GM19372 (cell line): ENCODE data around the gene SLC25A6.
"Not testable (repeated sequence)": the region's sequence is repeated elsewhere in the genome, so short reads cannot be mapped to it uniquely, and the experiment has no call there.

Experiments
- ATAC-seq: cut with Tn5 transposase; IDR thresholded peaks from one replicate; pipeline ENCODE4 v1.9.1; 2021; ENCODE audit warnings: mild to moderate bottlenecking, low read depth, moderate library complexity; ENCODE audit not compliant: unreplicated experiment

SLC25A6 gene

GRCh38 chrX:1416327-1416784 lies 24.4 kb upstream of the SLC25A6 start:
- ATAC-seq, result no peak

DNA sequence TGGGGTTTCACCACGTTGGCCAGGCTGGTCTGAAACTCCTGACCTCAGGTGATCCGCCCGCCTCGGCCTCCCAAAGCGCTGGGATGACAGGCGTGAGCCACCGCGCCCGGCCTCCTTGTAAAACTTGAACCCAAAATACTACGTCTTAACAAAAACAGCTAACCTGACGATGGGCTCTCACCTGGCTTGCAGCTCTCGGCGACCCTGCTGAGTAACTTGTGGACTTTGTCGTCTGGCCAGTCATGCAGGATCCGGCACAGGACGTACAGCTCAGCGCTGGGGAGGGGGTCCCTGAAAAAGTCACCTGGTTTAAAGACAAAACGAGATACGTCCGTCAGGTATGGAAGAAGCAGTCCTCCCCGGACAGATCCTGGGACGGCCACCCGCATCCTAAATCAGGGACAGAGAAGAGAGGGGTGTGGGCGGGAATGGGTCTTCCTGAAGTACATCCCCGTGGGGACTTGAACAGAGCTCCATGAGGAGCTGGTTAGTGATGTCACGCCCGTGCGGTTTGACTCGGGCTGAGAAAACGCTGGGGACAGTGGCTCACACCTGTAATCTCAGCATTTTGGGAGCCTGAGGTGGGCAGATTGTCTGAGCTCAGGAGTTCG lies 20.7 kb upstream of the SLC25A6 start:
- ATAC-seq, result no peak

GRCh38 chrX:1411326-1411725 lies 19.4 kb upstream of the SLC25A6 start:
- no peak for ATAC-seq

DNA sequence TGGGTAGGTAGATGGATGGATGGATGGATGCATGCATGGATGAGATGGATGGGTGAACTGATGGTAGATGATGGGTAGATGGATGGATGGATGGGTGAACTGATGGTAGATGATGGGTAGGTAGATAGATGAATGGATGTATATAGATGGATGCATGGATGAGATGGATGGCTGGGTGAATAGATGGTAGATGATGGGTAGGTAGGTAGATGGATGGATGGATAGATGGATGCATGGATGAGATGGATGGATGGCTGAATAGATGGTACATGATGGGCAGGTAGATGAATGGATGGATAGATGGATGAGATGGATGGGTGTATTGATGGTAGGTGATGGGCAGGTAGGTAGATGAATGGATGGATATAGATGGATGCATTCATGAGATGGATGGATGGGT lies 15.1 kb upstream of the SLC25A6 start:
- no peak for ATAC-seq

DNA sequence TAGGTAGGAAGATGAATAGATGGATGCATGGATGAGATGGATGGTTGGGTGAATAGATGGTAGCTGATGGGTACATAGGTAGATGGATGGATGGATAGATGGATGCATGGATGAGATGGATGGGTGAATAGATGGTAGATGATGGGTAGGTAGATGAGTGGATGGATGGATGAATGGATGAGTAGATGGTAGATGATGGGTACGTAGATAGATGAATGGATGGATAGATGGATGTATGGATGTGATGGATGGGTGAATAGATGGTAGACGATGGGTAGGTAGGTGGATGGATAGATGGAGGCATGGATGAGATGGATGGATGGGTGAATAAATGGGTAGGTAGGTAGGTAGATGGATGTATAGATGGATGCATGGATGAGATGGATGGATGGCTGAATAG lies 13.9 kb upstream of the SLC25A6 start:
- not testable (repeated sequence) for ATAC-seq

- ATAC-seq, result not testable (repeated sequence)
These were observed 12.0 kb upstream of the SLC25A6 start for GRCh38 chrX:1403867-1404266.

DNA sequence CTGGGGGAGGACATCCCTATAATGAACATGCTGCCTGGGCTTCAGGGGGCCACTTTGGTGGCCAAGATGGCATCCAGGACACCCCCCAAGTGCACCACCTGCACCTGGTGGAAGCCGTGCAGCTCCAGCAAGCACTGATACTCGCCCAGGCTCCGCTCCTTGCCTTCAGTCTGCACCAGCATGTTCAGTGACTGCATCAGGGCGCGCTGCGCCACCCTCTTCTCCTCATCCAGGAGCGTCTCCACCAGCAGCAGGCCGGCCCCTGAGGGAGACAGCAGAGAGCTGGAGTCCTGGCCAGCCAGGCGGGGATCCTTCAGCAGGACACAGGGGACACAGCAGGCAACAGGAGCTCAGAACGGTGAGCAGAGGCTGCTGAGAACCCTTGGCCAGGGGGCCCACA lies 11.3 kb upstream of the SLC25A6 start:
- no peak for ATAC-seq

DNA sequence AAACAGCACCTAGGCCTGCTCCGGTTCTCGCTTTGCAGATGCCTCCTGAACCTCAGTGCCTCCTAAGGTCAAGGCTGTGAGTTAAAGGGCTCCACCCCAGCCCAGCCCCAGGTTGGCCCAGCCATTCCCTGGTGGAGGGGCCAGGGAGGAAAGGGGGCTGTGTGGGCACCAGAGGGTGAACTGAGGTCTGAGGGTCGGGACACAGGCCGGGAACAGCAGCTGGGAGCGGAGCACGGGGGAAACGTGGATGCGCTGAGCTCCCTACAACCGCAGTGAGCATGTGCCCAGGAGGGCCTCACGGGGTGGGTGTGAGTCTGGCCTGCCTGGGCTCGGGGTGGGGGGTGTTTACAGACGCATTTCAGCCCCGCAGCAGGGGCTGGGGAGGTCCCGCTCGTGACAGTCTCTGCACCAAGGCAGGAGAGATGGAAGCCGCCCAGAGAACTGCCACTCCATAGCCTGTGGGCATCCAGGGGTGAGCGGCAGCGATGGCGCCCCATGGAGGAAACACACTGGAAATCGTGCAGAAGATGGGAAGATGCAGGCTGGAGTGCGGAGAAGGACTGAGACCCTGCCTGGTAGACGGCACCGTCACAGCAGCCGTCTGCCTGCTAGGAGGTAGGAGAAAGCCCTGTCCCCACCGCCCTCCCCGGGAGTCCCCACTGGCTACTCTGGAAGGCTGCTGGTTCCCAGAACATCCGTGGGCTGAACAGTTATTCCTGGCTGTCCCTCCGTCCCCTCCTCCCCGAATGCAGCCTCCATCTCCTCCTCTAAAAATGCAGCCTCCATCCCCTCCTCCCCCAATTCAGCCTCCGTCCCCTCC lies 9.9 kb upstream of the SLC25A6 start:
- no peak for ATAC-seq

DNA sequence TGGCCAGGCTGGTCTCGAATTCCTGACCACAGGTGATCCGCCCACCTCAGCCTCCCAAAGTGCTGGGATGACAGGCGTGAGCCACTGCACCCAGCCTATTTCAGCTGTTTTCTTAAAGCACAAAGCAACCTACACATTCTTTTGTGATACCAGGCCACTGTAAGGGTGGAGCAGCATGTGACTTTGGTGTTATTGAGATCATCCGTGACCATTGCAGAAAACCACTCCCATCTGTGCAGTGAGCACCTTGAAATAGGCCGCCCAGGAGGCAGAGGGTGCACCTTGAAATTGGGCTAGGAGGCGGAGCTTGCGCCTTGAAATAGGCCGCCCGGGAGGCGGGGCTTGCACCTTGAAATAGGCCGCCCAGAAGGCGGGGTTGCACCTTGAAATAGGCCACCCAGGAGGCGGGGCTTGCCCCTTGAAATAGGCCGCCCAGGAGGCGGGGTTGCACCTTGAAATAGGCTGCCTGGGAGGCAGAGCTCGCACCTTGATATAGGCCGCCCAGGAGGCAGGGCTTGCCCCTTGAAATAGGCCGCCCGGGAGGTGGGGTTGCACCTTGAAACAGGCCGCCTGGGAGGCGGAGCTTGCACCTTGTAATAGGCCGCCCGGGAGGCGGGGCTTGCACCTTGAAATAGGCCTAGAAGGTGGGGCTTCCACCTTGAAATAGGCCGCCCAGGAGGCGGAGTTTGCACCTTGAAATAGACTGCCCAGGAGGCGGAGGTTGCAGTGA lies 9.0 kb upstream of the SLC25A6 start:
- no peak for ATAC-seq

DNA sequence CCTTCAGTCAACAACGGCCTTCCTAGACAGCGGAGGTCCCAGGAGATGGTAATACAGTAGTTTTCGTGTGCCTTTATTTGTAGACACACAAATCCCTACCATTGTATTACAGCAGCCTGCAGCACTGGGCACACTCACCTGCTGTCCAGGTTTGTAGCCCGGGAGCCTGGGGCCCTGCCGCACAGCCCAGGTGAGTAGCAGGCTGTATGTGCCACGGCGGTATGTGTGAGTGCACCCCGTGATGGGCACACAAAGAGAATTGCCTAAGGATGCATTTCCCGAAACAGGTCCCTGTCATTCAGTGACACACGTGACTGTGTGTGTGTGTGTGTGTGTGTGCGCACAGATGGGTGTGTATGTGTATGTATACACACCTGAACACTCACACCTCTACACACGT lies 8.1 kb upstream of the SLC25A6 start:
- no peak for ATAC-seq

- no peak for ATAC-seq
These were observed 6.8 kb upstream of the SLC25A6 start for GRCh38 chrX:1398431-1399340.

GRCh38 chrX:1397441-1398270 lies 5.7 kb upstream of the SLC25A6 start:
- ATAC-seq, result no peak

GRCh38 chrX:1397001-1397400 lies 5.1 kb upstream of the SLC25A6 start:
- no peak for ATAC-seq

- ATAC-seq, result no peak
These were observed 3.8 kb upstream of the SLC25A6 start for GRCh38 chrX:1395646-1396216.

- ATAC-seq, result no peak
These were observed 3.0 kb upstream of the SLC25A6 start for GRCh38 chrX:1394731-1395501.

DNA sequence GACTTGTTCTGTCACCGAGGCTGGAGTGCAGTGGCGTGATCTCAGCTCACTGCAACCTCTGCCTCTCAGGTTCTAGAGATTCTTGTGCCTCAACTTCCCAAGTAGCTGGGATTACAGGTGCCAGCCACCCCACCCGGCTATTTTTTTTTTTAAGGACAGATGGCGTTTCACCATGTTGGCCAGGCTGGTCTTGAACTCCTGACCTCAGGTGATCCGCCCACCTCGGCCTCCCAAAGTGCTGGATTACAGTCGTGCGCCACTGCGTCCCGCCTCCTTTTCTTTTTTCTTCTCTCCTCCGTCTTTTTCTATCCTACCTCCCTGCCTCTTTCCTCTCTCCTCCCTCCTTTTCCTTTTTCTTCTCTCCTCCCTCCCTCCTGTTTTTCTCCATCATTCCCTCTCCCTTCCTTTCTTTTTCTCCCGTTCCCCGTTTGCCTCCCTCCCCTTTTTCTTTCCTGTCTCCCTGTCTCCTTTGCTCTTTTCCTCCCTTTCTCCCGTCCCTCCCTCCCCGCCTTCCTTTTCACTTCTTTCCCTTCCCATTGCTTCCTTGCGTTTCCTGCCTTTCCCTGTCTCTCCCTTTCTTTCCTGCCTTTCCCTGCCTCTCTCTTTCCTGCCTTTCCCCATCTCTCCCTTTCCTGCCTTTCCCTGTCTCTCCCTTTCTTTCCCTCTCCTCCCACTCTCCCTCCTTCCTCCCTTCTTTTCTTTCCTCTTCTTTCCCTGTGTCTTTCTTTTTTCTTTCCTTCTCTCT lies 2.1 kb upstream of the SLC25A6 start:
- ATAC-seq, result no peak

- peak; percentile 6 for ATAC-seq
These were observed 609 bp upstream of the SLC25A6 start for GRCh38 chrX:1392376-1393068.
